Ovary (tissue), 3 donors: Measurements from ENCODE around the gene LDLRAD4.

Experiments used
- POLR2A ChIP-seq: fragments of 450-650 bp; IDR thresholded peaks from one replicate; pipeline ENCODE4 v1.6.1; 2017; ENCODE audit warnings: antibody characterized with exemption, mild to moderate bottlenecking, moderate library complexity
- TF ChIP-seq, protein P1 (sequence below), 3 donors: fragments of 450-650 bp in 2 of 3; fragments of 200-600 bp in 1 of 3; IDR thresholded peaks; one replicate each; pipeline versions ENCODE4 v1.5.1 to v1.8.0; 2016 to 2022; ENCODE audit warnings: antibody characterized with exemption in 3 of 3, mild to moderate bottlenecking in 1 of 3
- donor health status: DM: no; HTN: no; CAD: no.

DNA sequence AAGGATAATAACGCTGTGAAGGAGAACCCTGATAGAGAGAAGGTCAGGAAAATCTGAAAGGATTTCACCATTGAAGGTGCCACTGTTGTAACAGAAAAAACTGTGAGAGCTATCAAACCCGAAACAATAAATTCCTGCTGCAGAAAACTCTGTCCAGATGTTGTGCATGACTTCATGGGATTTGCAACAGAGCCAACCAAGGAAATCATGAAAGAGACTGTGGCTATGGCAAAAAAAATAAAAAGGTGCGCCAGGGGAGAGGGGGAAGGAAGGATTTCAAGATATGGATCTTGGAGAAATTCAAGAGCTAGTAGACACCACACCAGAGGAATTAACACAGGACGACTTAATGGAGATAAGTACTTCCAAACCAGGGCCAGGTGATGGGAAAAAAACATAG lies 88.0 kb downstream of the LDLRAD4 start:
- TF ChIP-seq, protein P1, sequence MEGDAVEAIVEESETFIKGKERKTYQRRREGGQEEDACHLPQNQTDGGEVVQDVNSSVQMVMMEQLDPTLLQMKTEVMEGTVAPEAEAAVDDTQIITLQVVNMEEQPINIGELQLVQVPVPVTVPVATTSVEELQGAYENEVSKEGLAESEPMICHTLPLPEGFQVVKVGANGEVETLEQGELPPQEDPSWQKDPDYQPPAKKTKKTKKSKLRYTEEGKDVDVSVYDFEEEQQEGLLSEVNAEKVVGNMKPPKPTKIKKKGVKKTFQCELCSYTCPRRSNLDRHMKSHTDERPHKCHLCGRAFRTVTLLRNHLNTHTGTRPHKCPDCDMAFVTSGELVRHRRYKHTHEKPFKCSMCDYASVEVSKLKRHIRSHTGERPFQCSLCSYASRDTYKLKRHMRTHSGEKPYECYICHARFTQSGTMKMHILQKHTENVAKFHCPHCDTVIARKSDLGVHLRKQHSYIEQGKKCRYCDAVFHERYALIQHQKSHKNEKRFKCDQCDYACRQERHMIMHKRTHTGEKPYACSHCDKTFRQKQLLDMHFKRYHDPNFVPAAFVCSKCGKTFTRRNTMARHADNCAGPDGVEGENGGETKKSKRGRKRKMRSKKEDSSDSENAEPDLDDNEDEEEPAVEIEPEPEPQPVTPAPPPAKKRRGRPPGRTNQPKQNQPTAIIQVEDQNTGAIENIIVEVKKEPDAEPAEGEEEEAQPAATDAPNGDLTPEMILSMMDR (IDR thresholded peaks at IDR 0.05), result no peak
- TF ChIP-seq POLR2A, result no peak
